Fibroblast of peridontal ligament (primary cell): ENCODE data around the gene MYLK2.

Experiments
- DNase-seq: peaks from one replicate; pipeline ENCODE4 v3.0.0-alpha.2; 2010; ENCODE audit errors: extremely low read depth

The MYLK2 gene

GRCh38 chr20:31835554-31835953, 16.4 kb downstream of the MYLK2 start:
- DNase-seq, result no peak

GRCh38 chr20:31835977-31836852, 17.1 kb downstream of the MYLK2 start:
- DNase-seq, result peak; percentile 87

DNA sequence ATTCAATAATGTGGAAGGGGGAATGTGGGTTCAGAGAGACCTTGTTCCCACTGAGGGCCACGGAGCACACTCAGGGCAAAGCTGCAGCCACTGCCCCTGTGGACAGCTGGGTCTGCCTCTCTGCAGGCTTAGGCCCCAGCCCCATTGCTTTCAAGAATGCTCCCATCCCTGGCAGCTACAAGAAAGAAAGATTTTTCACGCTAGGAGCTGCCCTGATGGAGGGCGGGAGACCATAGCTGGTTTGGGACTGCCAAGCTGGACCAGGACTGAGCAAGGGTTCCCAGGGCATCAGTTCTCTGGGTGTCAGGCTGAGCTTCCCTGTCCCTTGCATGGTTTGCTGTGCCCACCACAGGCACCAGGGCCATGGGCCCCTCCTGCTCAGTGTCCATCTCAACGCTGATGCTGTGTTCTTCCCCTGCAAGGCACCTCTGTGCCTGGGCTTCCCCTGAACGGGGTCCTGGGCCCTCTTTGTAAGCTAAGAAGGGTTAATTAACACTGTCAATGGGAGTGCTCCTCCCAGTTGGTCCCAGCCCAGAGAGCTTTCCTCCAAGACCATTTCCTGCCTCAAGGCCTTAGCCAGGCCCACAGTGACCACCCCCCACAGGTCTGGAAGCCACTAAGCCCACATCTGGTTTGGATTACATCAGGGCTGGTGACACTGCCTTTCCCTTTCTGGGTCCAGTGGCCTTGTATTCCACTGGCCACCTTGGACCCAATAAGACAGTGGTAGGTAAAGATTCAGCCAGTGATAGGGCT, 17.9 kb downstream of the MYLK2 start:
- DNase-seq, result no peak

GRCh38 chr20:31837896-31838397, 18.8 kb downstream of the MYLK2 start:
- peak; percentile 37 for DNase-seq

GRCh38 chr20:31838646-31839292, 19.6 kb downstream of the MYLK2 start:
- DNase-seq, result no peak

DNA sequence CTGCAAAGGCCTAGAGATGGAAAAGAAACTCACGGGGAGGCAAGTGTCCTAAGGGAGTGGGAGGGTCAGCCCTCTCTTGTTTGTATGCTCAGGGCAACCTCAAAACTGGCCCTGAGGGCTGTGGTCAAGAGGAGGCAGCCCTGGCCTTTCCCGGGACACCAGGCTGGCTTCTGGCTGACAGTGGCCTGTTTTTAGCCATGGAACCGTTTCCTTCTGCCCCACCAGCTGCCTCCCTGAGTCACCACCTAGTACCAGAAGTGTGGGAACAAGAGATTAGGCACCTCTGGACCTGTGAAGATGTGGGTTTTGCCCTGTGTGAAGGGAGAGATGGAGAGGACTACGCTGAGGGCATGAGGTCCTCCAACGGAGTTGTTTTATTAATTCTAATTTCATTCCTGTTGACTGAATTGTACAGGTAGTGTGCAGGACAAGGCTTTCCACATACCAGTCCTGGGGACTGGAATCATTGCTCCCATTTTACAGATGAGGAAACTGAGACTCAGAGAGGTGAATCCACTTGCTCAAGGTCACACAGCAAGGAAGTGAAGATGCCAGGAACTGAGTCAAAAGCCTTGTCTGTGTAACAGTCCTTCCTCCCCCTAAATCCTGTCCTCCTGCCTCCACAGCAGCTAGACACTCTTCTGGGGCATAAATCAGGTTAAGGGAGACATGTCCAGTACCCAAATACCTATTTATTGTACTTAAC, 20.8 kb downstream of the MYLK2 start:
- DNase-seq, result no peak

- no peak for DNase-seq
Observed at GRCh38 chr20:31840906-31841816, 22.0 kb downstream of the MYLK2 start.

DNA sequence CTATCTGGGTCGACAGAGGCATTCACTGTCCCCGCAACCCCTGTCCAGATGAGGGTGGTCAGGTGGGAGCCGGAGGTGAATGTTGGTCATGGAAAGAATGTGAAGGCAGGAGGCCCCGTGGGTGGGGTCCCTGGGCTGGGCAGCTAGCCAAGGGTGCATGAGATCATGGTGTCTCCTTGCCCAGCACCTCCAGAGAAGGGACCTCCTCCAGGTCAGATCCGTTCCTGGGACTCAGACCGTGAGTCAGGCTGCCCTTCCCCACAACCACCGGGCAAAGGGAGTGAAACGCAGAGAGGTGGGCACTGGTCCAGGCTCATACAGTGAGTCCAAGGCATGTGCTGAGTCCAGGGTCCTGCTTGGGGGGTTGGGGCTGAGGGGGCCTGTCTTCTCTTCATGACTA, 22.8 kb downstream of the MYLK2 start:
- peak; percentile 47 for DNase-seq

DNA sequence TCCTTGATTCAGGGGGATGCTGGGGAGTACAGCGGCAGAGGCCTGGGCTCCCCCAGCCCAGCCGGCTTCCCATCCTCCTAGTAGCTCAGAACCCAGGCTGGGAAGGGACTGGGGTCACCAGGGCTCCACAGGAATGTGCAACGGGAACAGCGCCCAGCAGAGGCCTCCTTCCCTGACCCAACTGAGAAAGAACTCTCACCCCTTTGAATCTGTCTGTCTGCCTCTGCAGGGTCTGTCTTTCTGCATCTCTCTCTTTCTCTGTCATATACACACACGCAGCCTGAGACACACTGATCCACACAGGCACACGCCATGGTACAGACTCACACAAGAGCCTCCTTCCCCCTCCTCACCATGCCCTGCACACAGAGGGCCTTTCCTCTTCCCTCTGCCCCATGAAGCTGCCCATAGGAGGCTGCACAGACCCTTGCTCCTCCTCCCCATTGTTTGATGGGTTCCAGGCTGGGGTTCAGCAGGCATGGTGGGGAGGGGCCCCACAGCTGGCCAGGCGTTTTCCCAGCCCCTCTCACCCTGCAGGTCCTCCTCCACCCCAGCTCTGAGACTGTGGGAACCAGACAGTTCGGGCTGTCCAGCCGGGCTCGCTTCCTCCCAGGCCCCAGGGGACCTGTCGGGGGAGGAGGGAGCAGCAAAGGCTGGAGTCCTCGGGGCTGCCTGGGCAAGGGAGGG, 23.5 kb downstream of the MYLK2 start:
- DNase-seq, result peak; percentile 56

DNA sequence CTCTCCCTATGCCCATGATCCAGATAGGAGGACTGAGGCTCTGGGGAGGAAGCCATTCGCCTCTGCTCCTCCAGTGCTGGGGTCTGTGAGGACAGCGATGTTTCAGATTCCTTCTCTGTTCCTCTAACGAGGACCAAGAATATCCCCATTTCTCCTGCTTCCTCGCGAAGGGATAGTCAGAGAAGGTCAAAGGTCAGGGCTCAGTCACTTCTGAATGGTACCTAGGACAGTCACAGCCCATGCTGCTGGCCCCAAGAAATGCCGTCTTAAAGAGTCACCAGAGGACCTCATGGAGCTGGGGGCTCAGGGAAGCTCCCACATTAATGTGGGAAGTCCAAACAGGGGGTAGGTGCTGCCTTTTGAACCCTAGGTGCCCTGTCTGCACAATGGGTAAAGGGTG, 24.1 kb downstream of the MYLK2 start:
- no peak for DNase-seq

- DNase-seq, result no peak
Observed at GRCh38 chr20:31843881-31844280, 24.7 kb downstream of the MYLK2 start.

DNA sequence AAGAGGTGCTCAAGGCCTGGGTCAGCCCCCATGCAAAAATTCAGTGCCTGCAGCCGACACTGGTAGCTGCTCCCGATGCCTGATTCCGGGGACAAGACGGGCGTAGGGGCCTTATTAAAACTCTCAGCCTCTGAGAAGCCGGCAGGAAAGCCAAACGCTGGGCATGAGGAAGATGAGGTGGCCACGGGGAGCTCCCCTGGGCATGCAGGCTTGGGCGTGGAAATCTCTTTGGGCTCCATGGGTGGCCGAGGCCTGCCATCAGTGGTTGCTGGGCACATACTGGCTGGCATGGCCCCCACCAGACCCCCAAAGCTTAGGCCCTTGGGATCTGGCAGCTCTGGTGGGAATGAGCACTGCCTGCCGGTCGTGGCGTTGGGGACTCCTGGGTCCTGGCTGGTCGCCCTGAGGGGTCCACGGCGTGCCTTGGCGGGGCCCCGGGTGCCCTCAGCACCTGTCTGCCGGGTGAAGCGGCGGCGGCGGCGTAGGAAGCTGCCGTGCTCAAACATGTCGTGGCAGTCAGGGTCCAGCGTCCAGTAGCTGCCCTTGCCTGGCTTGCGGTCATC, 25.7 kb downstream of the MYLK2 start:
- DNase-seq, result no peak

DNA sequence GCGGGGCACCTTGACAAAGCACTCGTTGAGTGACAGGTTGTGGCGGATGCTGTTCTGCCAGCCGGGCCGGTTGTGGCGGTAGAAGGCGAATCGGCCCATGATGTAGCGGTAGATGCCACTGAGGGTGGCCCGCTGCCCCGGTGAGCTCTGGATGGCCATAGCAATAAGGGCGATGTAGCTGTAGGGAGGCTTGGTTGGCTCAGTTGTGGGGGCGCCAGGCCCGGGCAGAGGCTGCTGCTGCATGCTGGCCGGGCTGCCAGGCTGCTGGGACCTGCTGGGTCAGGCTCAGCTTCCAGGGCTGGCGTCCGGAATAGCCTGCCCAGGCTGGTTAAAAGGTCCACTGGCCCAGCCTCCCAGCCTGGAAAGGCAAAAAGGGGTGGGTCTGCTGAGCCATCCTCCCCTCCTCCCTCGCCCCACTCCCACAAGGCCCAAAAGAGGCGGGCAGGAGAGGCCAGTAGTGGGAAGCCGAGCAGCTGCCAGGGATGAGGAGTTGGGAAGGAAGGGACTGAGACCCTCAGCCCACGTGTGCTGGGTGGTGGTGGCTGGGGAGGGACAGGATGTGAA, 26.2 kb downstream of the MYLK2 start, which contains the start of gene FOXS1:
FOXS1 (minus strand) TSS at position 305 of the 564 bp plus-strand sequence; CDS start at position 243, 62 bp downstream.
- no peak for DNase-seq

DNA sequence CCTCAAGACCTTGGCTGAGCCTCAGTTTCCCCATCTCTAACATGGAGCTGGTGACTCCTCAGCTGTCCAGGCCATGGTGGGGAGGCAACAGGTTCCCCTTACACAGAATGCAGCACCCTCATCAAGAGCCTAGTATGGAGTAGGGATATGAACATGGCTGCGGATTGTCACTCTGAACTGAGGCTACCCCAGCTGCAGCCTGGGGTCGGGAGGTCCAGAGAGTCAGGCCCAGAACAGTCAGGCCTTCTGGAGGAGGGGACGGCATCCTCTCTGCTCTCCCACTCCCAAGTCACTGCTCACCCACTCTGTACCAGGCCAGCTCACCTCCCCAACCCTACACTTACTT, 27.6 kb downstream of the MYLK2 start:
- DNase-seq, result no peak

- no peak for DNase-seq
Observed at GRCh38 chr20:31848088-31848999, 29.2 kb downstream of the MYLK2 start.

DNA sequence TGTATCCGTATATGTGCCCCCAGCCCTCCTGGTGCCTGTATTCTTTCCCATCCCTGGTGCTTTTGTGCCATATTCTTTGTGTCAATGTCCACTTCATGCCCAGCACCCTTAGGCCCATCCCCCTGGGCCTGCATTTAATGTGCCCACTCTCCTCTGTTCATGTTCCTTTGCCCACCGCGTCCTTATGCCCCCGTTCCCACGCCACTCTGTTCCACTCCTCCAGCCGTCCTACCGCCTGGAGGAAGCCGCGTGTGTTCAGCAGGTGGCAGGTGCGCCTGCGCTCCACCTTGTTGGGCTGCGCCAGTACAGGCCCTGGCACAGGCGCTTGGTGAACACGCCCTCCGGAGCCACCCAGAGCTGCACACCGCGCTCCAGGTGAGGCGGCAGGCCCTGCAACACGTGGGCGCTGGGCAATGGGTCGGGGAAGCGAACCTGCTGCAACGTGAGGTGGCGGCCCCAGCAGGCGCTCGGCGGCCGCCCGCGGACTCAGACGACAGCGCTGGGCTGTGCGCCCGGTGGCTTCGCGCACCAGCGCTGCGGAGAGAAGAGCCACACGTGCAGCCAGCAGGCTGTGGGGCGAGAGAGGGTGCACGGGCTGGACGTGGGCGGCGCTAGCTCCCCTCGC, 30.3 kb downstream of the MYLK2 start:
- DNase-seq, result no peak

- no peak for DNase-seq
Observed at GRCh38 chr20:31851240-31851955, 32.2 kb downstream of the MYLK2 start.
